Activated CD8-positive, alpha-beta memory T cell treated with anti-CD3 and anti-CD28 coated beads for 4 hours (primary cell): ENCODE measurements around the gene SLC19A2.
"Not testable (repeated sequence)": the region's sequence is repeated elsewhere in the genome, so short reads cannot be mapped to it uniquely, and the experiment has no call there.

ENCODE experiments used
- DNase-seq, 2 donors: peaks; one replicate each; pipeline ENCODE4 v3.0.0-alpha.2; 2020; ENCODE audit warnings: low read depth in 2 of 2

The SLC19A2 gene

DNA sequence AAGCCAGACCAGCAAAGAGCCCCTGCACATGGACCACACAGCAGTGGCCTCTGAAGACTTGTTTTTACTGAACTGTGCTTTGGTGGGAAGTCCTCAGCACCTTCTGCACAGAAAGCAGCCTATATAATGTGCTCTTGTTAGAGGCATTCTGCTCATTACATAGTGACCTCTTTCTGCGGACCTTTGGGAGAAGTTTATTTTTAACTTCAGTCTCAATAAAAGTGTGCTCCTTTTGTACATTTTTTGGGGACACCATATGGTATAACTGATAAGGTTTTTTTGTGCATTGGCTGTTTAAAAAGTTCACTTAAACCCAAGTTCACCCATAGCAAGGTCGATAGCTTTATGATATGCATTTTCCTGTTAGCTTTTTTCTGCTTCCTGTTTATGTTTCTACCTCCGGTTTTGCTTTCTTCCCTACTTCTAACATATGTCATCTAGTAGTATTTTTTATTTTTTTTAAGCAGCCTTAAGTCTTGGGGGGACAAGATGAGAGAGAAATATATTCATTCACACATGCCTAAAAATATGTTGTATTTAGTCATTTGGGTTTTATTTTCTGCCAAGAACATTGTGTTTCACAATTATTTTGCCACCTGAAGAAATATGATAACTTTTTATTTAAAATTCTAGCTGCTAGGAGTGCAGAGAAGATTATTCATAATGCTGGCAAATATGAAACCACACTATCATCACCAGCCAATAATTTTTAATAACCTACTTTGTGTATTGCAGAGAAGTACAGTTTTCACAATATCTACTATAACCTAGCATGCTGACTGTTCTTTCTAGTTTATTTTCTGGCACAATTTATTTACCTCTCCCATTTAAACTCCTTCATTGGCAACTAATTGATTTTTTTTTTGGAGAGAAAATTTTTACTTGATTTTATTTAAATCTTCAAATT, 22.9 kb upstream of the SLC19A2 start:
- no peak for DNase-seq

DNA sequence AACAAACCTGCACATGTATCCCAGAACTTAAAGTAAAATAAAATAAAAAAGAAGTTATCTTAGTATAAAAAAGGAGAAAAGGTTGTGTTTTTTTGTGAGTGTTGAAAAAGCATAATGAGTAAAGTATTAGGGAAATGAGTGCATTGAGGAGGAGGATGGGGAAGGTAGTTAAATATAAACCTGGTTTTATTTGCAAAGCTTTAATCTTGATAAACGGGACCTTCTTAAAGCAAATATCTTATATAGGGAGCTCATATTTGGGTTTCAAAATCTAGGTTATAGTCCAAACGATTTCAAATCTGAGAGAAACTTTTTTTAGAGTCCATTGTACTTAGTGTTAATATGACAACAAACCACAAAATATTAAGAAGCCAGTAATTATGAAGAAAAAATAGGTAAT, 21.7 kb upstream of the SLC19A2 start:
- DNase-seq: no peak

DNA sequence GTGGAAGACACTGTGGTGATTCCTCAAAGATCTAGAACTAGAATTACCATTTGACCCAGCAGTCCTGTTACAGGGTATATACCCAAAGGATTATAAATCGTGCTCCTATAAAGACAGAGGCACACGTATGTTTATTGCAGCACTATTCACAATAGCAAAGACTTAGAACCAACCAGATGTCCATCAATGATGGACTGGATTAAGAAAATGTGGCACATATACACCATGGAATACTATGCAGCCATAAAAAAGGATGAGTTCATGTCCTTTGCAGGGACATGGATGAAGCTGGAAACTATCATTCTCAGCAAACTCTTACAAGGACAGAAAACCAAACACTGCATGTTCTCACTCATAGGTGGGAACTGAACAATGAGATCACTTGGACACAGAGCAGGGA, 17.9 kb upstream of the SLC19A2 start:
- DNase-seq: not testable (repeated sequence)

DNA sequence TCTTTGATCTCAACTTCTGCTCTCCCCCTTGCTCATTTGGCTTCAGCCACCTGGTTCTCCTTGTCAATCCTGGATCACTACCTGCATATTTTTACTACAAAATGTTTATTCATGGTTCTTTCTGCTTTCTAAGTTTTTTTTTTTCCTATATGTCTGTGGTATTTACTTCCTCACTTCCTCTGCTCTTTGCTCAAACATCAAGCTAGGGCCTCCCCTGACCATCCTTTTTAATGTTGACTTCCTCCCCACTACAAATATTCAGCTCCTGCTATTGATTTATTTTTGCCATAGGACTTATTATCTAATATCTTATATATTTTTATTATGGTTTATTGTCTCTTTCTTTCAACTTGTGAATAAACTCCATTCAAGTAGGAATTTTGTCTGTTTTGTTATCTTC, 14.1 kb upstream of the SLC19A2 start:
- DNase-seq: no peak

DNA sequence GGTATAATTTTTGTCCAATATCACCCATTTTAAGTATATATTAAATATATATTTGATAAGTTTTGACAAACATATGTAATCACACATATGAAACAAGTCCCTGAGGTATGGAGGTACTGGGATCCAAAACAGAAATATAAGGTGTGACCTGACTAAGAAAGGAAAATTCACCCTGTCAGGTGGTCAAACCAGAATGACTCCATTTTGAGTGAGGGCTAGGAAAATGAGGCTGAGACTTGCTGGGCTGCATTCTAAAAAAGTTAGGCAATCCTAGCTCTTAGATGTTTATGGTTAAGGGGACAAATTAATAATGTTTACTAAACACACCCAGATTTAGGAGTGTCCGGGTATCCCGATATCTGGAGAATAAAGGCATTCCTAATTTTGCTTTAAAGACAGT, 11.6 kb upstream of the SLC19A2 start:
- no peak for DNase-seq

DNA sequence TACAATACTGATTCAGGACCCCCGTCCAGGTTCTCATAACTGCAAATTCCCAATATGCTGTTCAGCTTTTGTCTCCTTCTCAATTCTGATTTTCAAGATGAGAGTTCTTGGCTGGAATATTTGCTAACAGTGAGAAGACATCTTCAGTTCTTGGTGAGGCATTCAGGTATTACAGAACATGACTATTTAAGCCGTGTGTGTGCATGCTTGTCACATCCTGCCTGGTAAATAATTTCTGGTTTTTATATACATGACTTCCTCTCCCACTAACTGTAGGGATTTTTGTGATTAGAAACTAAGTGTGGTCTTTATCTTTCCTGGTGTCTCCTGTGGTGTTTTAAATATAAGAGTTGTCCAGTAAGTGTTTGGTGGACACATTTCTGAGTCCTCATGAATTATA, 10.2 kb upstream of the SLC19A2 start:
- DNase-seq: no peak

DNA sequence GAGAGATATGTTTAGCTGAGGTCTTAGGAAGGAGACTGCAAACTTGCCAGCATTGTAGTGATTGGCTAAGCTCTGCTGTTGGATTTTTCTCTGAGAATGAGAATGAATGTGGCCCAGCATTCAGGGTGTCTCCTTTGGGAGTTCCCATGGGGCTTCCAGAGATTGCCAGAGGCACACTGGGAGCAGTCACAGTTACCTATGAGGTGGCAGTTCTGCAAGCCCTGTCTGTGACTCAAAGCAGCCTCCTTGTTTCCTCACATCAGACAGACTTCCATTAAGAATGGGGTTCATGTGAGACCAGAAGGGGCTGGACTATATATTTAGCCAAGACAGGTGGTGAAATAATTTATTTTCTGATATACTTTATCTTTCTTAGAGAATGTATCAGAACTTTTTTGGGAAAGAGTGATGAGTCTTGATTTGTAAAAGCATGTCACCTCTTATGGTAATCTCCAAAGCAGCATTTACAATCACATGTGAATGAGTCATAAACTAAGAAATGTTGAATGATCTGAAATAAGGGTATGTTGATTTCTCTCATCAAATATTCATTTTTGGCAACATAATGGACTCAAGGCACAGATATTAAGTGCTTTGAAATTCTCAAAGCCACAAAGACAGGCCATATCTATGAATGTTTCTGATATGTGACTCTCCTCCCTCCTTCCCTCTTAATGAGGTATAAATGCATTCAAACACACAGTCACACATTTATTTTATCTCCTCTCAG, 9.5 kb upstream of the SLC19A2 start:
- no peak for DNase-seq

DNA sequence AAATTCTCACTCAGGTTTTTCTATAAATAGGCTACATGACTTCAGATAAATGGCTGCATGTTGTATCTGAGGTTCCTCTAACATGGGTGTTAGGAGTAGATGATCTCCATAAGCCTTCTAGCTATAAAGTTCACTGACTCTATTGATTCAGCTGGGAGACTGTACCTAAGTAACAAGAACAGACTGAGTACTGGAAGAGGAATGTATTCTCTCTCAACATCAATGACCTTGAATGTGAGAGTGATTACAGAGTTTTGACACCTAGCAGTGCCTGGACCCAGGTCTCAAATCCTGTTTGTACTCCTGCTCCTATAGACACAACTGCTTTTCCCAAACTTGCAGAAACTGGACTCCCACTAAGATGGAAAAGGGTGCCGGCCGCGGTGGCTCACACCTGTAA, 8.6 kb upstream of the SLC19A2 start:
- no peak for DNase-seq

DNA sequence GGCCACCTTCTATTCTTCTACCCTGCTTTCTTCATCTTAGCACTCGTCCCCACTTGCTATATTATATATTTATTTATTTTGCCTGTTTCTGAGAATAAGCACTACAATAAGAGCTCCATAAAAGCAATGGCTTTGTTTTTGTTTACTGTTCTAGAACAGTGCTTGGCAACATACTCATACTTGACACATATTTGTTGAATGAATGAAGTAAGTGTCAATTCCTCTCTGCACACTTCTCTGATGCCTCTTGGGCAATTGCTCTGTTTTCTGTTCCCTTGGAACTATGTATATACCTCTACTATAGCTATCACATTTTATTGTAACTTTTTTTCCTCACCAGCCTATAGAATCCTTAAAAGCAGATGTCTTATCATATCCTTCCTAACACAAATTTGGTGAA, 7.5 kb upstream of the SLC19A2 start:
- DNase-seq: no peak

DNA sequence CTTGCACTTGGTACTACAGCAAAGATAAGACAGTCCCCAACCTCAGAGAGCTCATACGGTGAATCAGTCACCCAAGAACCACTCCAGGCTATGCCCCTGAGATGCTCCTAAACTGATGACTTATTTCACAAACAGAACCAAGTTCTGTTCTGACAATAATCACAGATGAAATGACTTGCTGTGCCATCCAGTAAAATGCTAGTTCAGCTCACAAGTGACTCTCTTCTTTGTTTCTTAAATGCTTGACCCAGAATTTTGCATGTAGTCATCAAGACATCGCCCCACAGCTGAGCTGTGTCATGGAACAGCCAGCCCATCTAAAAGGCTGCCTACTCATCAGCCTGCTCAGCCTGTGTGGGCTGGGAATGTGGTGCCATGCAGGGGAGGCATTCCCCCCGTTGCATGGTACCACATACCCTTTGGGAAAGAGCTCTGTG, 6.1 kb upstream of the SLC19A2 start:
- no peak for DNase-seq

DNA sequence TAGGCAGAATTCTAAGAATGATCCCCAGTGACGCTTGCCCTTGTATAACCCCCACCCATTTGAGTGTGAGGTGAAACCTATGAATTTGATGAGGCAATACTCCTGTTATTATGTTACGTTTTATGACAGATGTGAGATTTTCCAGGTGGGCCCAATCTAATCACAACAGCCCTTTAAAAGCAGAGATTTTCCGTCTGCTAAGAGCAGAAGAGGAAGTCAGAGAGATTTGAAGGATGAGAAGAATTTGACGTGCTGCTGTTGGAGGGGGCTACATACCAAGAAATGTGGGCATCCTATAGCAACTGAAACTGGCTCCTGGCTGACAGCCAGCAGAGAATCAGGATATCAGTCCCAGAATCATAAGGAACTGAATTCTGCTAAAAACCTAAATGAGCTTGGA, 2.4 kb upstream of the SLC19A2 start:
- no peak for DNase-seq

DNA sequence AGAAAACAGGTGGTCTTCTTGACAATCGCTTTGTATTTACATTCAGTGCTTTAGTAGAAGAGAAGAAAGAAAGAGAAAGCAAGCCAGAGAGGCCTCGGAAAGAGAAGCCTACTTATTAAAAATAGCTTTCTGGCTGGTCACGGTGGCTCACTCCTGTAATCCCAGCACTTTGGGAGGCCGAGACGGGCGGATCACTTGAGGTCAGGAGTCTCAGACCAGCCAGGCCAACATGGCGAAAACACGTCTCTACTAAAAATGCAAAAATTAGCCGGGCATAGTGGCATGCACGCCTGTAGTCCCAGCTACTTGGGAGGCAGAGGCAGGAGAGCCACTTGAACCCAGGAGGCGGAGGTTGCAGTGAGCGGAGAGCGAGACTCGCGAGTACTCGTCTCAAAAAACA, 1.8 kb upstream of the SLC19A2 start:
- no peak for DNase-seq

DNA sequence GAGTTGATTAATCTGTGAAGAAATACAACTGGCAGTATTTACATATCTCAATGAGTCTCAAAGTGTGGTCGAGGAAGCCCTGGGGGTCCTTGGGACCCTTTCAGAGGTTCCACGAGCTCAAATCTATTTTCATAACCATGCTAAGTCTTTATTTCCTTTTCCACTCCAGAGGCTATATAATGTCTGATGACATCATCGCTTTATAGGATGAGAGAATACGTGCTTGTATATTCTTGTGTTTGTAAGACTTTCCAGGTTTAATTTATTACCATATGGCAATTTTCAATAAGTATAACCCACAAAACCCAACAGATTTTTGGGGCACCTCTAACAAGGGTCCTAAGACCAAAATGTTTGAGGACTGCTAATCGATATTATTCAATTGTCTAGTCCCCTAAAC, 1.4 kb upstream of the SLC19A2 start:
- DNase-seq: no peak

DNA sequence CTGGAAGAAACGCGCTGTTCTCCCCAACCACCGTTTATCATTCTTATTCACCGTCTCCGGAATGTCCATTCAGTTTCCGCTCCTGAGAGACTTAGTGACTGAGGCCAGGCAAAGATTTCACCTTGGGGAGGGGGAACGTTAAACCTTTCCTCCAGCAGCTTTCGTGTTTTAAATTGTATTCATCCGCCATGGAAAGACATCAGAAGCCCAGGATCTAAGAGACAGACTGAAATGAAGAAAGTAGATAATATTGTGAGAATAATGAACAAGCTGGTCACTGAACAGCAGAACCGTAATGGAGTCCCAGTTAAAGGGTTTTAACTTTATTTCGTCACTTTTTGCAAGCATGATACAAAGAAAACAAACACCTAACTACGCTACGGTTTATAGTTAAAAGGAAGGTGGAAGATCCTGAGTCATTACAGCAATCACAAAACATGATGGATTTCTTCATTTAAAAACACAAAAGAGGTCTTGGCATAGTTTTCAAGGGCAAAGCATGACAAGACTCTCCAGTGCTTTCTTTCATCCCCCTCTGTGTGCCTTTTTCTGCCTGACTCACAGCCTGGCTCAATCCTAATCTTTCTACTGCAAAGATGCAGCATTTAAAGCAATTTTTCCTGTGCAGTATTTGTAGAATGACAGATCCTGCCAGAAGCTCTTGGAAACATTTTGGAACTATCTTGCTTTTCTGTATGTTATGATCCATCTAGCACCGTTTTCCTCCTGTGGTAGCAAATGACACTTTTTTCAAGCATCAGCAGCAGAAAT, 722 bp upstream of the SLC19A2 start:
- no peak for DNase-seq

DNA sequence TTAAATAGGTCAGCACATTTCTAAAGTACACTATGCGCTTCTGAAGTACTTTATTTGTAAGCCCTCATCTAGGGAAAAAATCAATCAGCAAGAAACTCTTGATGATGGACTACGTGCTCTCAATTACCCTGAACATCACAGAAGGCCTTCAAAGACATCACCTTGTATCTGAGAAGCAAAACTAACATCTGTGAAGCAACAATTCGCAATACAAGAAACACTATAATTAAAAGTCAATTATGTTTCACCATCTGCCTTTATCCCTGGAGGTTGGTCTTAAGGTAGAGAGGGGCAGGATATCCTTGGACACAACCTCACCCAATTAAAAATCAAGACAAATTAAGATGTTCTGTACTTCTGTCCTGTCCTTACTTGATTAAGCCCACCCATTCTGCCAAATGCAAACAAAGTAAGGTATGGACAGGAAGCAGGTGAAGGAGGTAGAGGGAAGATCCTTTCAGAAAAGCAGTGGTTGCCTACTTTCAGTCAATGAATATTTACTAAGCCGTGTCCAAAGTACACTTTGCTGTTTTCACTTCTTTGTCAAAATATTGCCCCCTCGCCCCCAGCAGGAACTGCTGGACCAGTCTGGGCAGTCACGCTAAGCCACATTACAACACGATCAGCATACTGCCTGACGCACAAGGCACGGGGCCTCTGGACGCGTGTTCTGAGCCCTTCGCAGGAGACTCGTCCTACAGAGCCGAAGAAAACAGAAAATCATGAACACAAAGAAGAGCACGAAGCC, 887 bp downstream of the SLC19A2 start:
- DNase-seq: no peak

DNA sequence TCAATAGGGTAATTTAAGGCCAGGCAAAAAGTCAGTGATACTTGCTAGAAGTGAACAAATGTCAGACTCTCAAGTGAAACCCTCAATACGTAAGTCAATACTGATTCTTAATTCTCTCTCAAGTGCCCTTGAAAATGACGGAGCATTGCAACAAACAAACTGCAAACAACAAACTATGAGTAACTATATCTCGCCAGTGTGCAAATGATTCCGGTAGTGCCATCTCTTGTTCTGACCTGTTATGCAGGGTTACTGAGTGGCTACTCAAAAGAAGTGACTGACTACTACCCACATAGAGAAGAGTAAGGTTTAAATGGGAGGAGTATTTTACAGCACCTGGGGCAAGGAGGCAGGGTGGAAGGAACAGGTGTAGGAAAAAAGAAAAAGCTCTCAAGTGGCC, 1.6 kb downstream of the SLC19A2 start:
- no peak for DNase-seq

DNA sequence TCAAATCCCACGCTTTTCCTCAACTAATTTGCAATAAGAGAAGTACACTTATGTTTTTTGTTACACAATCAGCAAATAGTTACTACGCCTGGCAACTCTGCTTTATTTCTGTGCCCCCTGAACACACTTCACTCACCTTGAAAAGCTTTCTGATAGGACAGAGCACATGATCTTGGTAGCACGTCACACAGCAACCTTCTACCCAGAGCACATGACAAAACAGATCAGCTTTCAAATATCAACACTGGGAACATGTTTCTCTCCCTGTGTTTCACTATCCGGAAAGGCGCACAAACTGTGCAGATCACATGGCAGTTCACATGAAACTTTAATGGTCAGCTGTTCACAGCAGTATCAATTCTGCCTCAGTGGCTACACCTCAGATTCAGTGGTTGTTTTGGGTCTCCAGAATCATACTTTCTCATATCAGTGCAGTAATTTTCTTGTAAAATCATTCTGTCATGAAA, 2.2 kb downstream of the SLC19A2 start:
- DNase-seq: no peak

DNA sequence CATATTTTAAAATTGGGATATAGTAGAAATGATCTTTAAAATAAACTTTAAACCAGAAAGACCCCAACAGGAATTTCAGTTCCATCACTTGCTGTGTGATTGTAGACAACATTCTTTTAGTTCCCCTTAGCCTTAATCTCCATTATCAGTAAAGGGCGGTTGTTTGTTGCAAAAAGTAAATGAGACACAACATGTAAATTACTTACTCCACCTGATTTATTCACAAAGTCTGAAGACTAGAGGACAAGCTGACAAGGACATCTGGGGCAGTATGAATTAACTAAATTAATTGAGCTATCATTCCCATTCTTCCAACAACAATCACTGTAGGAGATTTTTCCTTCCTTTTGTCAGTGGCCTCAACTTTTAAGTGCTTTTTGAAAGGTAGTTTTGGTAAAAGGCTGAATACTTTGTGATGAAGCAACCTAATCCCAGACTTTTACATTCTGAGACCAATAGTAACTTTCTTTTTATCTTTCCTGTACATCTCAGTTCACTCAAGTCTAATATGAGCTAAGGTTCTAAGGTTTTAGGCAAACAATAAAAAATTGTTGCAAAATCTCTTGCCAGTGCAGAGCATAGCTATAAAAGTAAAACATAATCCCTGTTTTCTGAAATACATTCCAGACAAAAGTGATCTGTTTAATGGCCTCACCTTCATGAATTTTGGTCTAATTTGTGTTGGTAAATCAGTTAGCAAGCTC, 6.2 kb downstream of the SLC19A2 start:
- no peak for DNase-seq

DNA sequence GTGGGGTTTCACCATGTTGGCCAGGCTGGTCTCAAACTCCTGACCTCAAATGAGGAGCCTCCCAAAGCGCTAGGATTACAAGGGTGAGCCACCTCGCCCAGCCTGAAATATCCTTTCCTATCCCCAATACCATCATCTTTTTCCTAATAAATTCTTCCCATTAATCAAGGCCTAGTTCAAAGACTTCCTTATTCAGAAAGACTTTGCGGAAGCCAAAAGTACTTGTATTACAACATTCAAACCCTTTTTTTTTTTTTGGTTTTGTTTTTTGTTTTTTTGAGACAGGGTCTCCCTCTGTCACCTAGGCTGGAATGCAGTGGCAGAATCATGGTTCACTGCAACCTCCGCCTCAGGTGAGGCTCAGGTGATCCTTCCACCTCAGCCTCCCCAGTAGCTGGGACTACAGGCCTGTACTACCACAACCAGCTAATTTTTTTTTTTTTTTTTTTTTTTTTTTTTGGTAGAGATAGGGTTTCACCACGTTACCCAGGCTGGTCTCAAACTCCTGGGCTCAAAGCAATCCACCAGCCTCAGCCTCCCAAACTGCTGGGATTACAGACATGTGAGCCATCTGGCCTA, 7.6 kb downstream of the SLC19A2 start:
- DNase-seq: no peak

DNA sequence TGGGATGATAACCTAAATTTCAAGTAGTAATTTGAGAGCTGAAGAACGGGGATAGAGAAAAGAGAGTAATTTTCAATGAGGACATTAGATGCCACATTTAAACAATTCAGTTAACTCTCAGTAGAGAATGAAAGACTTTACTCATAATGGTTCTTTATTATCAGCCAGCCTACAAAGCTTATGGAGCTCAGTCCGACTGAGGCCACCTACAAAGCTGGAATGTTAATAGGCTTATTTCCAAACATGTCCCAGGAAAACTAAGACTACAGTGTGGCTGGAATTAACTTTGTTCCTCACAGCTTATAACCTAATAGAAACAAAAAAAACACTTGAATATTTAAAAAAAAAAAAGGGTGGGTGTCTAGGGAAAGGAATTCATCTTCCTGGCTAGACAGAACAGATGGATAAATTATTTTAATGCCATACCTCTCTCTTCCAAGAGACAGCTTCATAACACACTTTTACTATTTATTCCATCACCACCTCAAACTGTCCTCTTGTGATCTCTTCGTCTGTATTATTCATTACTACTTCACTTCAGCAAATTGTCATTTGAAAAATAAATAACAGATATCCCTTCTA, 9.8 kb downstream of the SLC19A2 start:
- DNase-seq: no peak
